GM21737 (cell line): ENCODE results near the gene LRRC8C.

Source experiments
- ATAC-seq: cut with Tn5 transposase; IDR thresholded peaks from one replicate; pipeline ENCODE4 v1.9.1; 2021; ENCODE audit warnings: mild to moderate bottlenecking, moderate library complexity; ENCODE audit not compliant: unreplicated experiment

Gene LRRC8C

DNA sequence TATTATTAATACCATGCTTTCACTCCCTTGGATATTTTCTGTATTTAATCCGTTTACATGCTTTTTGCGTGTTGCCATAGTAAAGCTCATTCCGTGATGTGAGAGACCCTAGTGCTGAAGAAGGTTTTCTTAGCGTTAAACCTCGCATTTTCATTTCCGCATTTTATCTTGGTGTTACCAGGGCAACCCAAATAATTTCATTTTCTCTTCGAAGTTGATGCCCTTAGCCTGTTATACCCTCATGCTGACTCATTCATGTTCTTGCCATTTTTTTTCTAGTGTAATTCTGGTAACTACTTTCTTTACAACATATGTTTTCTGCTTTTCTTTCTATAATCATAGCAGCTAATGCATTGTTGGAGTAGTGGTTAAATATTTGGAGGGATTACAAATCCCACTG lies 37.2 kb downstream of the LRRC8C start:
- ATAC-seq: peak; percentile 95

- ATAC-seq: no peak
These were observed 37.8 kb downstream of the LRRC8C start for GRCh38 chr1:89670711-89671110.

- ATAC-seq: no peak
These were observed 39.0 kb downstream of the LRRC8C start for GRCh38 chr1:89671775-89672488.

DNA sequence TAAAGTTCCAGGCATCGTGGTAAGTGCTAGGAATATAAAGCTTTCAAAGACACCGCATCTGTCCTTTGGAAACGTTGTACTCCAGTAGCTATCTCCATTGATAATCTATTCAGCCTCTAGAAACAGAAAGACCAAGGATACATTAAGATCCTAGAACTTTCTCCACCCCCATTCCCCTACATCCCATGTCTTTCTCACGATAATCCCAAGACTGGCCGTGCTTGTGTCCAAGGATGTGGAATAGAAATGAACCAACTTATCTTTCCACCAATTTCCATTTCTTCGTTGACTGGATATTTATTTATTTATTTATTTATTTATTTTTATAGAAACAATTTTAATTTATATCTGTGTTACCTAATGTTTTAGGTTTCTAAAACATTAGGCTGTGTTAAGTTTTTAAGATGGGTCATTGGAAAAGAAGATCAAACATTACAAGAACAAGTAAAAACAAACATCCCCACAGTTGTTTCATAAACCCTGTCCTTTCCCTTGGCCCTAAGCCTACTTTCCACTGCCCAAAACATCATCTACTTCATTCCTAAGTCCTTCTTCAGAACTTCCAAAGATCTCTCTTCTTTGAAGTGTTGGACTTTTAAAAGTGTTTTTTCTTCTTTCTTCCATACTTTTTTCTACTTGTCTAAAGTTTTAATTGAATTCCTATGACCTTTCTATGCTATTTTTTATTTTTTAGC lies 39.7 kb downstream of the LRRC8C start:
- no peak for ATAC-seq

- ATAC-seq: no peak
These were observed 40.3 kb downstream of the LRRC8C start for GRCh38 chr1:89673251-89673650.

DNA sequence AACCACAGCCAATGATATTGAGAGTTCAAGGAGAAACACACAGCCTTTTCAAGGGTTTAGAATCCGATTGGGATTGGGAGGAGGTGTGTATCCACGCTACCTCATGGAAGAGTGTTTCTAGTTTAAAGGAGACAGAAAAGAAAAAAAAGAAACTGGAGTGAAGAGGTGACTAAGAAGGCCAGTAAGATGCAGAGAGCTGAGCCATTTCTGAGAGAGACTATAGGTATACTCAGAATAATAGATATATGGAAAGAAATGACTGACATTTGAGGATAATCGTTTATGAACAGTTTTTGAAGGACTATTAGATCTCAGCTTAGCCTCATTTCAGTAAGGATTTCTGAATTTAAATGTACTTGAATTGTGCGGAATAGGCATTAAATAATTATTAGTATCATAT lies 42.8 kb downstream of the LRRC8C start:
- ATAC-seq: no peak

GRCh38 chr1:89681045-89681729 lies 48.3 kb downstream of the LRRC8C start:
- no peak for ATAC-seq

DNA sequence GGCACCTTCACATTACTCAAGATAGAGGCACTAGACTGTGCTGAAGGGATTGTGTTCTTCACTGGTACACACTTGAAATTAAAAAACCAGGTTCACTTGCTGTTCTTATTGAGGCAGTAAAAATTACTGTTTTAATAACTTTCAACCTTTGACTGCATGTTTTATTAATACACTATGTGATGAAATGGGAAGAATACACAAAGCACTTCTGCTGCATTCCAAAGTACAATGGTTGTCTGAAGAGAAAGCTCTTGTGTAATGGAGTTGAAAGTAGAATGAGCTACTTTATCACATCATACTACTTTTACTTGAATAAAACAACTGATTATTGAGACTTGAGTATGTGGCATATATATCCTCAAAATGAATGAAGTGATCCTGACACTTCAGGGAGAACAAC lies 49.7 kb downstream of the LRRC8C start:
- no peak for ATAC-seq

GRCh38 chr1:89685461-89685860 lies 52.5 kb downstream of the LRRC8C start:
- no peak for ATAC-seq

- no peak for ATAC-seq
These were observed 53.6 kb downstream of the LRRC8C start for GRCh38 chr1:89686520-89686919.

DNA sequence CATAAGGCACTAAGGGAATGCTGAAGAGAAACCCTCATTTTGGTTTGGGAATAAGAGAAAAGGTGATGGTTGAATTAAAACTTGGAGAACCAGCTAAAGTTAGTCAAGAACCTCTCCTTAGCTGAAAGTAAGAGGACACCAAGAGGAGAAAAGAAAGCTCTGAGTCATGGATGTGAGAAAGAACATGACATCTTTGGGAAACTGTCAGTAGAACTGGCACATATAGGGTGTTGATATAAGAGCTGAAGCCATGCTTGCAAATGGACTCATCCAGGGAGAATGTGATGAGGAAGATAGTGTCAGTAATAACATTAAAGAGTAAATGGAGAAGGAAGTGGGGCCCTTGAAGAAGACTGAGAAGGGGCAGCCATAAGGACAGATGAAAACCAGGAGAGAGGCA lies 54.3 kb downstream of the LRRC8C start:
- no peak for ATAC-seq

GRCh38 chr1:89688607-89689006 lies 55.7 kb downstream of the LRRC8C start:
- no peak for ATAC-seq

- no peak for ATAC-seq
These were observed 56.3 kb downstream of the LRRC8C start for GRCh38 chr1:89689234-89689633.

DNA sequence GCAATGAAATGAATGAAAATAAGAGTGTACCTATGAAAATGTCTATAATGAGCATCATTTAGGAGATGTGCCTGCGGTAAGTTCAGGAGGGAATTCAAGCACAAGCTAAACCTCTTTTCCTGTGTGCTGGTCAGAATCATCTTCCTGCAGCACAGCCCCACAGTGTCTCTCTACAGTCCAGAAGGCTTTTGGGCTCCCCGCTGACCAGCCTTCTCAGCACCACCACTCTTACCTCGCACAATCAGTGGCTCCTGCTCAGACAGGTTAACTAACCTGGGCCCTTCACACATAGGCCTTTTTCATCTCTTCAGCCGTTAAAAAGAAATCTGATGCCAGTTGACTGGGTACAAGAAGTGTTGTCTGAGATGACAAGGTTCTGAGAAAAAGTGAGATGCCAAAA lies 57.7 kb downstream of the LRRC8C start:
- ATAC-seq: no peak

GRCh38 chr1:89692601-89693521 lies 59.9 kb downstream of the LRRC8C start:
- peak; percentile 72 for ATAC-seq

DNA sequence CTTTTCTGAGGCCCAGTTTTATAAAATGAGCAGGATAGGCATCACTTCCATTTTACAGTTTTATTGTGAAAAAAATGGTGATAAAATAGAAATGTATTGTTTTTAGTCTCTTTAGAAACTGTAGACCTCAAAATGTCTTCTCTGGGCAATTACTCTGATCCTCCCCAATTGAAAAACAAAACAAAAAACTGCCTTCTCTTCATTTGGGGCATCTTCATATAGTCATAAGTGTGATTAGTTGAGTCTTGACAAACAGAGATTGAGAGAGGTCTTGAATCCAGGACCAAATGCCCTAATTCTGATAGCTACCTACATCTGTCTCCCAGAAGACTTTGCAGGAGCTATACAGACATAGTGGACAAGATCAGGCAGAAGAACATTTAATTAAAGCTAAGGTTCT lies 62.9 kb downstream of the LRRC8C start:
- ATAC-seq: no peak

GRCh38 chr1:89697383-89697782 lies 64.5 kb downstream of the LRRC8C start:
- ATAC-seq: no peak

- ATAC-seq: no peak
These were observed 65.2 kb downstream of the LRRC8C start for GRCh38 chr1:89698020-89698560.

- no peak for ATAC-seq
These were observed 65.7 kb downstream of the LRRC8C start for GRCh38 chr1:89698624-89699023.

DNA sequence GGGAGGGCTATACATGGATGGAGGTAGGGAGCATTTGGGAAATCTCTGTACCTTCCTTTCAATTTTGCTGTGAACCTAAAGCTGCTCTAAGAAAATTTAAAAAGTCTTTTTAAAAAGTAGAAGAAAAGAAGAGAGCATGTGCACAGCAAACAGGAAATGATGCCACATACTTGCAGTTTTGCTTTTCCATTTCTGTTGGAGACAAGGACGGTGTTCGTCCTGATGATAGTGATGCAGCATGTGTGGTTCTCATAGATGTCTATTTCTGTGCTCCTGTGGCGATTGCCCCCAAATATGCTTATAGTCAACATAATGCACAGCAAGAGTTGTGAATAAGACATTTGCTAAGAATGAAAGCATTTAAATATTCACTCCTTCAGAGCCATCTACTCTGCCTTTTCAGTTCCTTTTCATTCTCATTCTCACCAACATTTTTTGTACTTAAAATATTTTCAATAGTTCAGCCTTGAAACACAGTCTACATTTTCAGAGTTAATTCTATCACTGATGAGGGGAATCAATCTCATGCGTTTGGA lies 66.6 kb downstream of the LRRC8C start:
- no peak for ATAC-seq
